Uterus (tissue), 2 donors: Measurements from ENCODE around the gene TMPRSS13.
"Not testable (repeated sequence)": the region's sequence is repeated elsewhere in the genome, so short reads cannot be mapped to it uniquely, and the experiment has no call there.

Experiments
- CTCF ChIP-seq, 4 experiments: fragments of 200-600 bp in 2 of 4; fragments of 450-650 bp in 2 of 4; sonication (generic) in 2 of 4; IDR thresholded peaks; one replicate each; pipeline ENCODE4 v1.5.1; 2016 to 2019; ENCODE audit warnings: antibody characterized with exemption in 4 of 4, mild to moderate bottlenecking in 2 of 4, moderate library complexity in 1 of 4
- POLR2A ChIP-seq, 2 donors: fragments of 450-650 bp; IDR thresholded peaks; one replicate each; pipeline ENCODE4 v1.6.1; 2016; ENCODE audit warnings: antibody characterized with exemption in 2 of 2, mild to moderate bottlenecking in 1 of 2, moderate library complexity in 1 of 2

GRCh38 chr11:117926166-117926565, 3.0 kb downstream of the TMPRSS13 start:
- not testable (repeated sequence) for TF ChIP-seq CTCF, POLR2A (IDR thresholded peaks at IDR 0.05)
